Activated gamma-delta T cell (primary cell): Measurements from ENCODE around the gene OXTR.

ENCODE experiments used
- DNase-seq: peaks from one replicate; lab custom pipeline; 2025; lab: John Stamatoyannopoulos, UW

OXTR gene

DNA sequence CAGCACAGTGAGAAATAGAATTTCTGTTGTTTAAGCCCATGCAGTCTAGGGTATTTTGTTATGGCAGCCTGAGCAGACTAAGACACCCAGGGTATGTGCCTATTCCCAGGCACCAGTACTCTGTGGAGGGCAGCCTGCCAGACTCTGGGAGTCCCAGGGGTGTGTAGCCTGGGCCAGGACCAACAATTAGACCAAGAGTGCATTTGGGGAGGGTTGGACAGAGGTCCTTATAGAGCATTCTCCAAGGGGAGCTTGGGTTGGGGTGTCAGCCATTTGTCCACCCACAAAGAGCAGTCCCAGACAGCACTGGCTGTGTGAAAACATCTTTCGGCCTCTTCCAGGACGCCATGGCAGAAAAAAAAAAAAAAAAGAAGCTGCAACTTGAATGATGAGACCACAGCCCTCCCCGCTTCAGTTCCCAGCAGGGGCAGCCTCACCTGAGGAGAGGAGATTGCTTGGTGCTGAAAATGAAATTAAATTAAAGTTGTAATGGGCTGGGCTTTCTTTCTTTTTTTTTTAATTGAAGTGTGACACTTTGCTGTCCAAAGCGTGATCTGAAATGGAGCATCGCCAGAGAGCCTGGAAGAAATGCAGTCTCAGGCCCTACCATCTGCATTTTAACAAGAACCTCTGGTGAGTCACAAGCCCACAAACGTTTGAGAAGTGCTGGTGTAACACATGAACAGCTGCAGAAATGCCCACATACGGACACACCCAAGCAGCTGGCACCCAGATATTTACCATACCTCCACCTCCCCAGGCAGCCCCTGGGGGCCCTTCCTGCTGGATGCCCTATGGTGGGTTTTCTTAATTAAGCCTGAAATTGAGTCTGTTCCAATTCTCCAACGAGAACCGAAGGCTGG lies 57.1 kb downstream of the OXTR start:
- DNase-seq, result no peak

DNA sequence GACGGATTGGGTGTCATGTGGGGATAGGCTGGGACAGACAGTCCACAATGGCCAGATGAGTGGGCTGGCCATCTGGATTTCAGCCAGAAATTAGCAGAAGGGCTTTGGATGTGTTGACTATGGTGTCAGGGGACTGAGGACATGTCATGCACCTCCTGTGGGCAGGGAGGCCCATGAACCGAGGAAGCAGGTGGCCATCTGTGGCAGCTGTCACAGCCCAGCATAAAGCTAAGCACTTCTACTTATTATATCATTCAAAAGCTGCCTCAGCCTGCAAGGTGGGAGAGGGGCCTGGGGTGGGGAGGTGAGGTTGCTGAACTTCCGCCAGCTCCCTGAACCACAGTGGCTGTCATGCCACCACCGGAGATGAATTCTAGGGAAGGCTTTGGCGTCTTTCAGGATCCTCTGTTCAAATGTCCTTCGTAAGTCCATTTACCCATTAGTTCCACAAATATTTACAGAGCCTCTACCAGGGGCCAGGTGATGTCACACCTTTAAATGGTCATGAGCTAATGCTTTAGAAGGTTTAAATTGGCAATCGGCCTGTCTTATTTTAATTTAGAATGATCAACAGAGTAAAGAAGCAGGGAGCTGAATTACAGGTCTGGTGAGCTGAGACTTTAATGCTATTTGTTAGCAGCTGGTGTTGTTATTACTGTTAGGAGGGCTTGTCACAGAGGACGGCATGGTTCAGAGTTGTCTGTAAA lies 59.5 kb downstream of the OXTR start:
- no peak for DNase-seq

DNA sequence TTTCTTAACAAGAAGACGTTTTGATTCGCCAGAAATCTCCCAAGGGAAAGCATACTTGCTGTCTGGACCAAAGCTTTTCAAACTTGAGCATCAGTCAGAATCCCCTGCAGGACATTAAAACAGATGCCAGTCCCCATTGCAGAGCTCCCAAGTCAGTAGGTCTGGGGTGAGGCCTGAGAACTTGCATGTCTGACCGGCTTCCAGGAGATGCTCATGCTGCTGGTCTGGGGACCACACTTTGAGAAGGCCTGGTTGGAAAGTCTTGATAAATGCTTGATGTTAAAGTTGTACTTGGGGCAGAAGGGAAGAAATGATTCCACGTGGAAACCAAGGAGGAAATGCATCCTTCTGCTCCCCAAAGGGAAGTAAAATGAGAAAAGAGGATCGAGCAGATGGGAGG lies 60.1 kb downstream of the OXTR start:
- no peak for DNase-seq

DNA sequence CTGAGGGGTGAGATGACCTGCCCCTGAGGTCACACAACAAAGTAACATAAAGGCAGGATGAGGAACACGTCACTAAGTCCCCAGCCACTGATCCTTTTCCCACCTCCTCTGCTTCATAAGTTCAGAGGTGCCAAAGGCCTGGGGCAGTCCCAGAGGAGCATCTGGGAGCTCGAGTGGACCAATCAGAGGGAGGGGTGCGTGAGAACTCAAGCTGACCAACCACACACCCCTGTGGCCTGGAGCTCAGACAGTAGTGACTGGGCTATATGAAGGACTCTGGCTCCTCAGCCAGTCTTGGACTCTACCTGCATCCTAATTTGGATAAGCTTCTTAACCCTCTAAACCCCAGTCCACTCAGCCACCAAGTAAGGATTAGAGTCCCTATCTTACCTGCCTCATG lies 63.8 kb downstream of the OXTR start:
- no peak for DNase-seq

- DNase-seq, result no peak
Measured at GRCh38 chr3:8702560-8702959, 66.9 kb downstream of the OXTR start.
